ENCODE data around the gene CDH13.
A peak's percentile ranks its signal among the peaks of the same experiment; 100 is the strongest.

CDH13 gene

GRCh38 chr16:82965808-82966207 is 339.0 kb downstream of the CDH13 start:
- DNase-seq = no peak

DNA sequence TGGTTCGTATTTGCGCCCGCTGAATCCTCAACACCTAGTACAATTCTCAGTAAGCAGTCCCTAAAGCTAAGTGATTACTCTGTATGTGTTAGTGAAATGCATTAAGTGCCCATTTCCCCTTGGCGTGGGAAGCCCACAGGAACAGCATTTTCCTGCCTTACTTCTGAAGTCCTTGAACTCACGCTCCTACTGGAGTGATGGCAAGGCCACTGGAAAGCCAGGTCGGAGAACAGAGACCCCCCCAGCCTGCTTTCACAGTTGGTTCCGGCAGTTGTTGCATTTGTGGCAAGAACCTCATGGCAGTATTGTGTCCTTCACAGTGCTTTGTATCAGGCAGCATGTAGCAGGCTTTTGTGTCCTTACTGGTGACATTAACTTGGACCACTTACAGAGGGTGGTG is 340.7 kb downstream of the CDH13 start:
- DNase-seq = no peak

GRCh38 chr16:82971126-82971525 is 344.4 kb downstream of the CDH13 start:
- no peak for DNase-seq

DNA sequence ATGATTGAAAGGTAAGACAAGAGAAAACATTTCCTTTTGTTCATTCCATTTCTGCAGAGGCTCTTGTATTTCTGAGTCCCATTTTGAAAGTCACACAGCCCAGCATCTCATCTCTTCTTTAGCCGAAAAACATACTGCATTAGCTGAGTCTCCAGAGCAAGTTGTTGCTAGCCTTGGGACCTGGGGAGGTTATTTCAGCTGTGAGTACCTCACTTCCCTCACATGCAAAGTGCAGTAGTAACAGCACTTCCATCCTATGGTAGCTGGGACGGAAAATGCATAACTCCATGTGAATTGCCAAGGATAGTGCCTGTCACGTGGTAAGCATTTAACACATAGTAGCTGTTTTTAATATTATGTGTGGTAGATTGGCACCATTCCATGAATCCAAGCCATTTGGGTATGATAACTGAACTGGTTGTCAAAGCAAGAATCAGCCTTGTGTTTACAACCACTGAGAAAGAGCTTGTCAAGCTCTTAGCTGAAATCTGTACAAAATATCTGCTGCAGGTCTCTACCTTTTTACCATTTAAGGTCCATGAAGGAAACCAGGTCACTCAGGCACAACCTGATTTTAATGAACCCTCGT is 345.7 kb downstream of the CDH13 start:
- no peak for DNase-seq

DNA sequence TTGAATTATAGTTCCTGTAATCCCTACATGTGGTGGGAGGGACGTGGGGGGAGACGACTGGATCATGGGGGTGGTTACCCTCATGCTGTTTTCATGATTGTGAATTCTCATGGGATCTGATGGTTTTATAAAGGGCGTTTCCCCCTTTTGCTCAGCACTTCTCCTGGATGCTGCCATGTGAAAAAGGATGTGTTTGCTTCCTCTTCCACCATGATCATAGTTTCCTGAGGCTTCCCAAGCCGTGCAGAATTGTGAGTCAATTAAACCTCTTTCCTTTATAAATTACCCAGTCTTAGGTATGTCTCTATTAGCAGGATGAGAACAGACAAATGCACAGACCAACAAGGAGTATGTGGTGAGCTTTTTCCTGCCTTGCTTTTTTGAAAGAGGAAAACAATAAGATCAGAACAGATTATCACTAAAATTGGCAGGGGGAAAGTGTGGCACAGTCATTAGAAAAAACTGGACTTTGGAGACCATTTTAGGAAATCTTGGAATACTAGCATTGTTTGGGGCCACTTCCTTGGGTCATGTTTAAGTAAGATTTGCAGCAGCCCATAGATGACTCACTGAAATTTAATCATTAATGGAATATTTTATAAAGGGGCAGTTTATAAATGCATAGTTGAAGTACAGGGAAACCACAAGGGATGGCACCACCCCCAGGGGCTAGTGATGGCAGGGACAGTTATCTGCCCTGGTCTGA is 352.8 kb downstream of the CDH13 start:
- DNase-seq = no peak

- DNase-seq = no peak
These were observed 354.0 kb downstream of the CDH13 start for GRCh38 chr16:82980810-82981209.

DNA sequence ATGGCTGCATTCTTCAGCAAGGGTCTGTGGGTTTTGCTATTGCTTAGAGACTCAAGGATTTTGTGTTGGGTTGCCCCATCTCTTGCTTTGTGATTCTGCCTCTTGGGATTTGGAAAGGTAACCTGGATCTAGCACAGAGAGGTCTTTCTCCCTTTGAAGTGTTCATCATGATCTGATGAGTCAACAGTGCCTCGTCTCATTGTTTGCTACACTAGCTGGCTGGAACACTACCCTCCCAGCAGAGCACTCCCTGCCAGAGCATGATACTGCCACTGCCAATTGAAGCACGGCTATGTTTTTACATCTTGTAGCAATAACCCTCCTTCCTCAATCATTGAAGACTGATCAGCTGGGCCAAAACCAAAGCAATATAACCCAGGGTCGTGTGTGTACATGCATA is 361.0 kb downstream of the CDH13 start:
- DNase-seq = no peak

DNA sequence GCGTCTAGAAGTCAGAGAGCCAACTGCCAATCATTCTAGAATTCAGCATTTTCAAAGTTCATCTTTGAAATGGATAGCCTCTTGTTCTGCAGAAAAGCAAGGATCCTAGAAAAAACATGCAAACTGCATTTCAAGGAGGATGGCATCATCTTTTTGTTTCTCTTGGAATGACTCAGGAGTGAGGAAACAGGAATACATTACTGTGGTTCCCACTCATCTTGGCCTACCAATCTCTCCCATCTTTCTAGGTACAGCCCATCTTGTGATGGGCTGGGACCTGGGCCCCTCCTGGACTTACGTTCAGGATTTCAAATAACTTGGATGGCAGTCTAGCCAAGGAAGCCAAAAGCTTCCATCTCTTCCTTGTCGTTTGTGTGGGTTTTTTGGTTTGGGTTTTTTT is 363.4 kb downstream of the CDH13 start:
- DNase-seq = no peak

GRCh38 chr16:82991410-82991809 is 364.6 kb downstream of the CDH13 start:
- no peak for DNase-seq

DNA sequence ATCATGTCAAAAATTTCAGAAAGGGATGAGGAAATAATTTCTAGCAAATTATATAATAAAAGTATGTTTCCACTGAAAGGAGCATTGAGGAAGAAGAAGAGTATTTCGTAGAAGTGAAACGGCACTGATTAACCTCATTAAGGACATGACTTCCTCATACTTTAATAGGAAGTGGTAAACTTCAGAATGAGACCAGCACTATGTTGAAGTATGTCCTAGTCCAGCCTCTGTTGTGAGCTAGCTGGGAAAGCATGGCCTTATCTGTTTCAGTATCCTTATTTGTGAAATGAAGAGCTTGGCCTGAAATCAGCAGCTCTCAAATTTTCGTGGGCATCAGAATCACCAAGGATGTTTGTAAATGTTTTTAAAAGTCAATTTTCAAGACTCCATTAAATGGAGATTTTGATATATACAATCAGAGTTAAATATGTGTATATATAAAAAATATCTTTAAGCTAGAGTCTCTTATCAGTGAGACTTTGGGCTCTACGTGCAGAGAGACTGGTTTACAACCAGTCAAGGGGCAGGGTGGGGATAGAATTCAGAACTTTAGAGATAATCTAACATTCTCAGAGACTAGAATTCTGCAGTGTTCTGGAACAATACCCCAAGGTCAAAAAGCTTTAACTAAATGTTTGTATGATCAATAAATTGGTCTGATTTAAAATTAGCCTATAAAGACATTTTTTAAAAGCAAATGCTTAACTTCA is 365.4 kb downstream of the CDH13 start:
- peak in 1 of 3 donors; percentile 1 for DNase-seq

- DNase-seq = no peak
These were observed 366.0 kb downstream of the CDH13 start for GRCh38 chr16:82992786-82993185.

DNA sequence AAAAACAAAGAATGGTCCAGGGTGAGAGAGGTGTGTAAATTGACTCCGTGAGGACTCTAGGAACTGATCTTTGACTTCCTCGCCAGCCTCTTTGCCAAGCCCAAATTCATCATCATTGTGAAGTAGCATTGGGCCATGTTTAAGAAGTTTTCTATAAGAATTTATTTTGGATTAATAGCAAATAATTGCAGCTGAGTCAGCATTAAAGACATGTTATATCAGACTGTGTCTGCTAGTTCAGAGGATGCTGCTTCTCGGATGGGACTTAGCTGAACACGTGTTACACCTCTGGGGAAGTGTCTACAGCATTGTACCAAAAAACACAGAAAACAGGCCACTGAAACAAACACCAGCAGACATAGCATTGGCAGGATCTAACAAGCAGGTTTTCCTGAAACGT is 366.6 kb downstream of the CDH13 start:
- no peak for DNase-seq

- no peak for DNase-seq
These were observed 367.2 kb downstream of the CDH13 start for GRCh38 chr16:82993926-82994325.

DNA sequence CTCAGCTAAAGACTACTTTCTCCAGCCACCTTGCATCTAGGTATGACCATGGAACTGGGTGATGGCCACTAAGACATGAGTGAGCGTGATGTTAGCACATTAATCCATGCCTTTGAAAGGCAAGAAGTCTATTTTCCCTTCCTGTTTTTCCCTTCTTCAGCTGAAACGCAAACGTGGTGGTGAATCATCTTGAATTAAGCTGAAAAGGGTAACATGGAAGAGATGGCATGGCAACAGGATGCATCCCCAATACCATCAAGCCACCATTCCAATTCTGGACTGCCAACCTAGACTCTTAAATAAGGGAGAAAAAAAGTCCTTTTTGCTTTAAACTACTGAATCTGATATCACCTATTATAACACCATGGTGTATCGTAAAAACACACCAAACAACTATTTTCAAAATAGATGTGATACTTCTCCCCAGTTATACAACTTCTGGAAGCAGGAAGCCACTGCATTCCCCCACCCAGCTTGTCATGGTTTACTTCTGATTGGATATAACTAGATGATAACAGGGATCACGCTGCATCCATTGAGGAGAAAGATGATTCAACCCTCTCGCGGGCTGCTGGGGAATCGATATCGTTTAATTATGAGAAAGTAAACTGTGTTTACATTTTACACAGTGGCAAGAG is 368.6 kb downstream of the CDH13 start:
- DNase-seq = no peak

- peak; percentile 3 to 37 (median 11) for DNase-seq
These were observed 369.2 kb downstream of the CDH13 start for GRCh38 chr16:82995924-82996441.

- no peak for DNase-seq
These were observed 370.0 kb downstream of the CDH13 start for GRCh38 chr16:82996814-82997213.

DNA sequence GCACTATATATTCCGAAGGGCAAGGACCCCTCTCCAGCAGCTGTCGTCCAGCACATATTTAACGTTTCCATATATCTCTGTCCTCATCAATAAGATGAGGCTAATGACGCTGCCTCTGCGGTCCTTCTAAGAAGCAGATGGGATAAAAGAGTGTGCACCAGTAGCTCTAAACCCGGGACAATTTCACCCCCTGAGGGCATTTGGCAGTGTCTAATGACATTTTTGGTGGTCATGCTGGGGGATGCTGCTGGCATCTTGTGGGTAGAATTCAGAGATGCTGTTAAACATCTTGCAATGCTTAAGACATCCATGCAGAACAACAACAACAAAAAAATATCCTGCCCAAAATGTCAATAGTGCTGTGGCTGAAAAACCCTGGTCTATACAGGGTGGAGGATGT is 372.9 kb downstream of the CDH13 start:
- DNase-seq = no peak

- DNase-seq = no peak
These were observed 375.9 kb downstream of the CDH13 start for GRCh38 chr16:83002351-83003334.

DNA sequence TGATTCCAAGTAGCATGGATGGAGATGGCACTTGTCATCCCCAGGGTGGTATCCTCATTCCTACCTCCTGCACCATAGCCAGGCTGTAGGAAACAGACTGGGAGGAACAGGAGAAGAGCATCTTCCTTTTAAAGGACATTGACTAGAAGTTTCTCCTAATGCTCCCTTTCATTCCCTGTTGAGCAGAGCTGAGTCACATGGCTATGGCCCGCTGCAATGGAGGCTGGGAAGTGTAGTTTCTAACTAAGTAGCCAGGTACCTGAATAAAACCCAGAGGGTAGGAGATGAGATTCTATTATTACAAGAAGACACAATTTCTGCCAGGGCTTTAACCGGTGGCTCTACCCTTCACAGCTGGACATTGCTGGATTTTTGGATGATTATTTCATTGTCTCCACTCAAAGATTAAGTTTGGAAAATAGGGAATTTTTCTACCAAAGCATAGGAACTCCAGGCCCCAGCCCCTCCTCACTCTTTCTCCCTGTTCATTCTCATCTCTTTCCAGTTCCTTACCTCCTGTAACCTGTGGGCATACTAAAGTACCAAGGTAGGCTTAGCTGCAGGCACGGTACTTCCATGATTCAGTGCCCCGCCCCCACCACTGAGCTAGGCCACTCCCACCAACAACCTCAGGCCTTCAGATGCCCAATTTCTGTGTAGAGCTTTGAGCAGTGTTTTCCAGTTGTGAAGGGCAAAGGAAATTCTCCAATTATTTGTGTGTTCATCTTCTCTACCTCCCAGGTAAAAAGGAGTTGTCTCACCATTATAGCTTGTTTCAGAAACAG is 378.3 kb downstream of the CDH13 start:
- no peak for DNase-seq

GRCh38 chr16:83005653-83006160 is 378.9 kb downstream of the CDH13 start:
- DNase-seq = no peak

Measured in suppressor macrophage treated with lipopolysaccharide for 1 hour (primary cell).